CD14-positive monocyte (primary cell): ENCODE measurements around the gene PRLH. TPM values are rescaled to one million over a fixed set of nuclear protein-coding genes. Genes with fewer than 3 reads are reported as not detected.
A peak's percentile ranks its signal among the peaks of the same experiment; 100 is the strongest.

Experiments
- DNase-seq, 3 donors: peaks; one replicate each; pipeline ENCODE4 v3.0.0-alpha.2; 2011 to 2022
- H2AFZ ChIP-seq: 2 replicates; pipeline ENCODE4 v1.6.0; 2012; ENCODE audit warnings: mild to moderate bottlenecking, low read depth, low read length, inconsistent platforms; ENCODE audit not compliant: insufficient read depth, poor library complexity, severe bottlenecking
- H3K27ac ChIP-seq, 2 donors: 1 replicate in 1 of 2; 2 replicates in 1 of 2; pipeline ENCODE4 v1.5.1; 2012 to 2013; ENCODE audit warnings: low read length in 2 of 2, control low read depth in 1 of 2, inconsistent platforms in 1 of 2, low read depth in 1 of 2, mild to moderate bottlenecking in 1 of 2
- H3K27me3 ChIP-seq, 2 donors: one replicate each; pipeline versions ENCODE4 v1.6.0 to v1.6.1; 2011 to 2013; ENCODE audit warnings: low read length in 2 of 2; ENCODE audit not compliant: control insufficient read depth in 2 of 2, insufficient read depth in 2 of 2
- H3K36me3 ChIP-seq, 2 donors: replicated peaks in 1 of 2; 1 replicate in 1 of 2; 2 replicates in 1 of 2; pipeline versions ENCODE4 v1.5.1 to v1.6.1; 2012 to 2013; ENCODE audit warnings: low read length in 2 of 2, control low read depth in 1 of 2, inconsistent platforms in 1 of 2, mild to moderate bottlenecking in 1 of 2; ENCODE audit not compliant: insufficient read depth in 2 of 2, control insufficient read depth in 1 of 2
- H3K4me1 ChIP-seq, 2 donors: 1 replicate in 1 of 2; 2 replicates in 1 of 2; pipeline versions ENCODE4 v1.5.1 to v1.6.1; 2012 to 2013; ENCODE audit warnings: low read length in 2 of 2, control low read depth in 1 of 2, inconsistent platforms in 1 of 2, mild to moderate bottlenecking in 1 of 2, moderate library complexity in 1 of 2; ENCODE audit not compliant: insufficient read depth in 2 of 2, control insufficient read depth in 1 of 2
- H3K4me2 ChIP-seq: replicated peaks from 2 replicates; pipeline ENCODE3; 2012; ENCODE audit warnings: low read length, moderate library complexity, mild to moderate bottlenecking; ENCODE audit not compliant: poor library complexity, severe bottlenecking; ENCODE audit errors: extremely low read depth
- H3K4me3 ChIP-seq, 3 experiments: fragments of 200-600 bp in 1 of 3; sonication (generic) in 1 of 3; replicated peaks in 1 of 3; 1 replicate in 2 of 3; 2 replicates in 1 of 3; pipeline ENCODE4 v1.5.1; 2011 to 2013; ENCODE audit warnings: low read length in 3 of 3, mild to moderate bottlenecking in 3 of 3, control low read depth in 2 of 3, low read depth in 2 of 3, inconsistent platforms in 1 of 3, moderate library complexity in 1 of 3
- H3K79me2 ChIP-seq: 2 replicates; pipeline ENCODE4 v1.6.0; 2012; ENCODE audit warnings: mild to moderate bottlenecking, control low read depth, inconsistent platforms, low read length, moderate library complexity; ENCODE audit not compliant: insufficient read depth
- H3K9ac ChIP-seq: 2 replicates; pipeline ENCODE4 v1.6.0; 2017; ENCODE audit warnings: low read length, mild to moderate bottlenecking; ENCODE audit not compliant: insufficient read depth, poor library complexity, severe bottlenecking
- H3K9me3 ChIP-seq, 2 donors: replicated peaks in 1 of 2; 1 replicate in 1 of 2; 2 replicates in 1 of 2; pipeline versions ENCODE4 v1.5.1 to v1.6.1; 2012 to 2013; ENCODE audit warnings: low read length in 2 of 2, control low read depth in 1 of 2; ENCODE audit not compliant: control insufficient read depth in 1 of 2, insufficient read depth in 1 of 2
- H4K20me1 ChIP-seq: 2 replicates; pipeline ENCODE4 v1.6.0; 2012; ENCODE audit warnings: mild to moderate bottlenecking, low read length, control low read depth, moderate library complexity; ENCODE audit not compliant: insufficient read depth
- H3K27ac Mint-ChIP-seq, 7 donors: one replicate each; pipeline ENCODE4 v1.8.0; 2020; ENCODE audit warnings: mild to moderate bottlenecking in 7 of 7, mixed read lengths in 7 of 7, moderate library complexity in 6 of 7, inconsistent platforms in 2 of 7
- H3K27me3 Mint-ChIP-seq, 3 donors: one replicate each; pipeline ENCODE4 v1.8.0; 2021 to 2022; ENCODE audit warnings: low read depth in 3 of 3, mild to moderate bottlenecking in 3 of 3, mixed read lengths in 3 of 3, moderate library complexity in 3 of 3, inconsistent platforms in 1 of 3
- H3K36me3 Mint-ChIP-seq, 2 donors: one replicate each; pipeline ENCODE4 v1.8.0; 2020; ENCODE audit warnings: mixed read lengths in 2 of 2, inconsistent platforms in 1 of 2, mild to moderate bottlenecking in 1 of 2
- H3K4me1 Mint-ChIP-seq: one replicate; pipeline ENCODE4 v1.8.0; 2020; ENCODE audit warnings: mild to moderate bottlenecking, mixed read lengths
- H3K4me3 Mint-ChIP-seq, 2 donors: one replicate each; pipeline ENCODE4 v1.8.0; 2020; ENCODE audit warnings: mild to moderate bottlenecking in 2 of 2, mixed read lengths in 2 of 2, moderate library complexity in 1 of 2
- H3K9me3 Mint-ChIP-seq, 7 donors: one replicate each; pipeline ENCODE4 v1.8.0; 2020 to 2022; ENCODE audit warnings: mixed read lengths in 7 of 7, mild to moderate bottlenecking in 6 of 7, moderate library complexity in 6 of 7, inconsistent platforms in 2 of 7
- WGBS: methylation state at CpG from one replicate; pipeline ENCODE4 v1.1.5; 2013; ENCODE audit warnings: missing lambda C conversion rate; ENCODE audit not compliant: insufficient coverage; 5-methylcytosine and 5-hydroxymethylcytosine counted together
- intact Hi-C, 2 donors: fragments of 100-400 bp; cut with micrococcal nuclease; formaldehyde crosslinking; loops; one replicate each; pipeline versions ENCODE4 v1.15.0 to v1.15.1; 2023
- polyA plus RNA-seq, 3 donors: library from polyadenylated mRNA; depleted of rRNA in 1 of 3; unstranded in 2 of 3; stranded (reverse) in 1 of 3; fragments of 300-500 nt in 2 of 3; fragments of >200 nt in 1 of 3; fragmentation: Illumina TruSeq in 2 of 3; gene quantifications; 1 replicate in 2 of 3; 2 replicates in 1 of 3; pipeline ENCODE4 v1.2.3, GENCODE V29; 2012 to 2021
- TF ChIP-seq, protein P1 (sequence below): fragments of 200-600 bp; IDR thresholded peaks from one replicate; pipeline ENCODE4 v1.8.0; 2022; ENCODE audit warnings: antibody characterized with exemption, mild to moderate bottlenecking

Gene PRLH
- polyA plus RNA-seq, 3 donors: not detected

DNA sequence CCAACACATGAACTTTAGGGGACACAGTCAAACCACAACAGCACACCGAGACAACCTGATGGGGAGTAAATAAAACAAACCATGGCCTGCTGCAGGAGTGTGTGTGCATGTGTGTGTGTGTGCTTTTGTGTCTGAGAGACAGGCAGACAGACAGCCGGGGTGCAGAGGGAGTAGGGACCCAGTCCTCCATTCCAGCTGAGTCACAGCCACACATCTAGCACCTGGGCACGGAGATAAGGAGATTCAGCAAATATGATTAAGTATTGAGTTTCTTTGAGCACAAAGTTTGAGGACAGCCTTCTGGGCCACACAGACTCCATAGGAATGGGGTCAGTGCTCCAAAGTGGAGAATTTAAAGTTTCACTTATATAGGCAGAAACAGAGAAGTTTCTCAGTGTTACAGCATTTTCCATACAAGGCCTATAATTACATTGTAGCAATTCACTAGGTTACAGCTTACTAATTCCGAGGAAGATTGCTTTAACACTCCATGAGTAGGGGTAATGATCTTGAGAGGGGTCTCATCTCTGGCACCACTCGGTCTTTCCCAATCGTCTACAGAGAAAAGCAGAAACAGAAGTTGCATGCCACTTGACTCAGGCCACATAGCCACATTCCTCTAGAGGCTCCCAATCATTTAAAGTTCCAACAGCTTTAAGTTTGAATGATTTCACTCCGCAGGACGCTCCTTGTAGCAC lies 30.8 kb upstream of the PRLH start:
- H3K9me3 ChIP-seq: no peaks in the 10 kb centered on the region
- no peak for DNase-seq

DNA sequence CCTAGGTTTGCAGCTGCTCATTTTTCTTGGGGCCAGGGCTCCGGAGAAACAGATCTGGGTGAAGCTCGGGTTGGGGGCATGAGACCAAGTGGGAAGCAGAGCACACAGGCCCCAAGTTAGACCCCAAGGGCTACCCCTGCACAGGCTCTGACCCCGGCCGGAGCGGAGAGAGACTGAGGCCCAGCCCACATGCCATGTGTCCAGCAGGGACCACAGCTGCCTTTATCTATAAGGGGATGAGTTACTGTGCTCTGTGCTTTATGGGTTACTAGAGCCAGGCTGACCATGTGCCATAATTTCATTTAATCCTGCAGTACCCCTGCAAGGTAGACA lies 30.3 kb upstream of the PRLH start:
- Histone ChIP-seq H3K4me3 (no peak overlapping the region), H3K27ac (no peak overlapping the region), H3K9ac (no peak overlapping the region), H2AFZ (no peak overlapping the region), H3K36me3 (no peaks in the 10 kb centered on the region), H3K4me1 (peaks cover 0 to under 1% of the 10 kb centered on the region in 2 donors), H3K79me2 (no peaks in the 10 kb centered on the region), H3K4me2 (no peak overlapping the region), H3K9me3 (no peaks in the 10 kb centered on the region), H3K27me3 (no peaks in the 10 kb centered on the region), H4K20me1 (no peaks in the 10 kb centered on the region)
- no peak overlapping the region for H3K4me3 Mint-ChIP-seq
- intact Hi-C loops: no loop called here
- H3K4me1 Mint-ChIP-seq: peaks cover 7% of the 10 kb centered on the region
- no peak for DNase-seq
- TF ChIP-seq, protein P1, sequence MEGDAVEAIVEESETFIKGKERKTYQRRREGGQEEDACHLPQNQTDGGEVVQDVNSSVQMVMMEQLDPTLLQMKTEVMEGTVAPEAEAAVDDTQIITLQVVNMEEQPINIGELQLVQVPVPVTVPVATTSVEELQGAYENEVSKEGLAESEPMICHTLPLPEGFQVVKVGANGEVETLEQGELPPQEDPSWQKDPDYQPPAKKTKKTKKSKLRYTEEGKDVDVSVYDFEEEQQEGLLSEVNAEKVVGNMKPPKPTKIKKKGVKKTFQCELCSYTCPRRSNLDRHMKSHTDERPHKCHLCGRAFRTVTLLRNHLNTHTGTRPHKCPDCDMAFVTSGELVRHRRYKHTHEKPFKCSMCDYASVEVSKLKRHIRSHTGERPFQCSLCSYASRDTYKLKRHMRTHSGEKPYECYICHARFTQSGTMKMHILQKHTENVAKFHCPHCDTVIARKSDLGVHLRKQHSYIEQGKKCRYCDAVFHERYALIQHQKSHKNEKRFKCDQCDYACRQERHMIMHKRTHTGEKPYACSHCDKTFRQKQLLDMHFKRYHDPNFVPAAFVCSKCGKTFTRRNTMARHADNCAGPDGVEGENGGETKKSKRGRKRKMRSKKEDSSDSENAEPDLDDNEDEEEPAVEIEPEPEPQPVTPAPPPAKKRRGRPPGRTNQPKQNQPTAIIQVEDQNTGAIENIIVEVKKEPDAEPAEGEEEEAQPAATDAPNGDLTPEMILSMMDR: no peak
- no peaks in the 10 kb centered on the region for H3K9me3 Mint-ChIP-seq
- 96% methylated on average over 4 of the region's 5 CpGs for WGBS
- peaks cover 3 to 6% (median 4%) of the 10 kb centered on the region in 3 donors for H3K27me3 Mint-ChIP-seq
- no peak overlapping the region for H3K27ac Mint-ChIP-seq
- no peaks in the 10 kb centered on the region for H3K36me3 Mint-ChIP-seq

More for the DNA sequence above, 30.8 kb upstream of the PRLH start:
- no peaks in the 10 kb centered on the region for H4K20me1 ChIP-seq
- H3K27me3 Mint-ChIP-seq: peaks cover 3 to 4% (median 3%) of the 10 kb centered on the region in 3 donors
- H3K4me2 ChIP-seq: no peak overlapping the region
- peaks cover 0 to 5% of the 10 kb centered on the region in 2 donors for H3K4me1 ChIP-seq
- no peaks in the 10 kb centered on the region for H3K9me3 Mint-ChIP-seq
- H3K4me1 Mint-ChIP-seq: peaks cover 12% of the 10 kb centered on the region
- 77% methylated on average over 4 of the region's 8 CpGs for WGBS
- no peak overlapping the region for H3K4me3 ChIP-seq
- intact Hi-C loops: no loop called here
- no peaks in the 10 kb centered on the region for H3K36me3 ChIP-seq
- H2AFZ ChIP-seq: no peak overlapping the region
- TF ChIP-seq, protein P1: no peak
- no peaks in the 10 kb centered on the region for H3K79me2 ChIP-seq
- H3K9ac ChIP-seq: no peak overlapping the region
- H3K27ac ChIP-seq: no peak overlapping the region
- H3K36me3 Mint-ChIP-seq: no peaks in the 10 kb centered on the region
- no peaks in the 10 kb centered on the region for H3K27me3 ChIP-seq
- no peak overlapping the region for H3K27ac Mint-ChIP-seq
- peak overlapping the region in 1 of 2 donors; percentile 53 for H3K4me3 Mint-ChIP-seq
